Panc1 (cell line): ENCODE data around the gene CIB2. TPM values are rescaled to one million over a fixed set of nuclear protein-coding genes. Genes with fewer than 3 reads are reported as not detected.

Experiments used
- ATAC-seq: fragments of 200-7000 bp; cut with Tn5 transposase; 2 replicates; pipeline ENCODE4 v1.9.1; 2020; ENCODE audit warnings: mild to moderate bottlenecking, moderate library complexity
- BruUV-seq: library from RNA; stranded (reverse); fragments of 400-500 nt; replicated peaks from 2 replicates; lab custom pipeline; 2021; lab: Mats Ljungman, UMichigan
- CTCF ChIA-PET: fragments of 300-600 bp; sonication (Branson Sonifier 250); formaldehyde crosslinking; loops from one replicate; lab custom pipeline; 2022; ENCODE audit warnings: antibody characterized with exemption; lab: Charles Lee
- POLR2A ChIA-PET: fragments of 300-600 bp; sonication (Branson Sonifier 250); formaldehyde crosslinking; loops from one replicate; lab custom pipeline; 2022; ENCODE audit warnings: antibody characterized with exemption; lab: Charles Lee
- DNase-seq: peaks from one replicate; pipeline ENCODE4 v3.0.0-alpha.2; 2010; ENCODE audit warnings: low read depth, low spot score
- H3K27ac ChIP-seq: 2 replicates; pipeline ENCODE4 v1.5.1; 2011; ENCODE audit warnings: mild to moderate bottlenecking, low read length, inconsistent platforms
- H3K27me3 ChIP-seq: fragments of 200-500 bp; sonication (Bioruptor generic); 2 replicates; pipeline ENCODE4 v1.6.0; 2014; ENCODE audit warnings: low read length, inconsistent platforms; ENCODE audit not compliant: control insufficient read depth, insufficient read depth
- H3K36me3 ChIP-seq: fragments of 200-500 bp; sonication (Bioruptor generic); 2 replicates; pipeline ENCODE4 v1.5.1; 2014; ENCODE audit warnings: inconsistent platforms, mild to moderate bottlenecking, low read length, moderate library complexity; ENCODE audit not compliant: control insufficient read depth, insufficient read depth
- H3K4me1 ChIP-seq: 2 replicates; pipeline ENCODE4 v1.5.1; 2011; ENCODE audit warnings: inconsistent platforms, mild to moderate bottlenecking, low read length, moderate library complexity; ENCODE audit not compliant: control insufficient read depth, insufficient read depth
- H3K4me3 ChIP-seq, 2 experiments: 2 replicates each; pipeline ENCODE4 v1.5.1; 2011 to 2012; ENCODE audit warnings: low read depth in 2 of 2, low read length in 2 of 2, mild to moderate bottlenecking in 2 of 2, inconsistent platforms in 1 of 2, moderate library complexity in 1 of 2
- H3K9me3 ChIP-seq: fragments of 200-500 bp; sonication (Bioruptor generic); 2 replicates; pipeline ENCODE4 v1.5.1; 2014; ENCODE audit warnings: low read depth, mild to moderate bottlenecking, inconsistent platforms, low read length, moderate library complexity; ENCODE audit not compliant: control insufficient read depth, insufficient read depth
- POLR2AphosphoS5 ChIP-seq: IDR thresholded peaks from 2 replicates; pipeline ENCODE4 v1.6.1; 2012; ENCODE audit warnings: mild to moderate bottlenecking, low read depth, low read length, moderate library complexity
- SIN3A ChIP-seq: IDR thresholded peaks from 2 replicates; pipeline ENCODE4 v1.6.1; 2012; ENCODE audit warnings: low read depth, mild to moderate bottlenecking, low read length, moderate library complexity, borderline replicate concordance; ENCODE audit not compliant: insufficient read depth
- TCF7L2 ChIP-seq: IDR thresholded peaks from 2 replicates; pipeline ENCODE4 v1.6.1; 2011; ENCODE audit warnings: mild to moderate bottlenecking, low read depth, low read length, inconsistent platforms
- in situ Hi-C: cut with HindIII; loops from 2 replicates; pipeline ENCODE4 v1.10.0; 2016; ENCODE audit warnings: low sequenced_read_pairs, low pct_unique_long_range_greater_than_20kb
- intact Hi-C: fragments of 100-400 bp; cut with micrococcal nuclease; formaldehyde crosslinking; loops from one replicate; pipeline ENCODE4 v1.10.0; 2022; ENCODE audit not compliant: unreplicated experiment
- total RNA-seq: library from RNA; stranded (reverse); gene quantifications from one replicate; pipeline ENCODE4 v1.2.1, GENCODE V29; 2021; ENCODE audit not compliant: unreplicated experiment
- TF ChIP-seq, protein P1 (sequence below): fragments of 450-650 bp; IDR thresholded peaks from 2 replicates; pipeline ENCODE4 v1.5.1; 2017; ENCODE audit warnings: mild to moderate bottlenecking
- TF ChIP-seq, protein P2 (sequence below), 2 experiments: IDR thresholded peaks; 2 replicates each; pipeline ENCODE4 v1.6.1; 2011 to 2012; ENCODE audit warnings: low read depth in 2 of 2, control low read depth in 1 of 2, low read length in 1 of 2, mild to moderate bottlenecking in 1 of 2, moderate library complexity in 1 of 2; ENCODE audit not compliant: insufficient read depth in 1 of 2

Gene CIB2
- total RNA-seq, 1 experiment from 2014 or later, result 37.3 TPM

DNA sequence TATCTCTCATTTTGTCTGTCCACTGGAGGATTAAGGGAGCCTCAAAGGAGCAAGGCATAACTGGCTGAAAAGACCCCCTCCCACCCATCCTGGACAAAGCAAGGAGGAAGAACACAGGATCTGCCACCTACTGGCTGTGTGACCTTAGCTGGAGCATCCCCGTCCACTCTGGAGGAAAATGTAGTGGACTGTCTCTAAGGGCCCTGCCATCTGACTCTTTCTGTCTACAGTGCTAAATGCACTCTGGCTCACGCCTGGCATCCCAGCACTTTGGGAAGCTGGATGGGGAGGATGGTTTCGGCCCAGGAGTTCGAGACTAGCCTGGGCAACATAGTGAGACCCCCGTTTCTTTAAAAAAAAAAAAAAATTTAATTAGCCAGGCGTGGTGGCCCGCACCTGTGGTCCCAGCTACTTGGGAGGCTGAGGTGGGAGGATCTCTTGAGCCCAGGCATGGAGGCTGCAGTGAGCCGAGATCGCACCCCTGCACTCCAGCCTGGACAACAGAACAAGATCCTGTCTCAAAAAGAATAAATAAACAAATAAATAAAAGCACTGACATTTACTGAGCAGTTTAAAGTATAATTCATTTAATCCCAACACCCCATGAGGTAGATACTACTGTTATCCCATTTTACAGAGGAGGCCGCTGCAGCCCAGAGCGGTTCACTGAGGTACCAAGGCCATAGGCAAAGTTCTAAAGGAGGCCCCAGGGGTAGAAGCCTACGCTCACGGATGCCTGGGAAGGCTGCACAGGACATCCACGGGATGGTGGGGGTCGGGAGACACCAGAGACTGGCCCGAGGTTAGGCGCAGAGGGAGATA lies 54.8 kb downstream of the CIB2 start:
- BruUV-seq, result no TSS peak
- no peak for TF ChIP-seq POLR2AphosphoS5
- TF ChIP-seq, protein P1, sequence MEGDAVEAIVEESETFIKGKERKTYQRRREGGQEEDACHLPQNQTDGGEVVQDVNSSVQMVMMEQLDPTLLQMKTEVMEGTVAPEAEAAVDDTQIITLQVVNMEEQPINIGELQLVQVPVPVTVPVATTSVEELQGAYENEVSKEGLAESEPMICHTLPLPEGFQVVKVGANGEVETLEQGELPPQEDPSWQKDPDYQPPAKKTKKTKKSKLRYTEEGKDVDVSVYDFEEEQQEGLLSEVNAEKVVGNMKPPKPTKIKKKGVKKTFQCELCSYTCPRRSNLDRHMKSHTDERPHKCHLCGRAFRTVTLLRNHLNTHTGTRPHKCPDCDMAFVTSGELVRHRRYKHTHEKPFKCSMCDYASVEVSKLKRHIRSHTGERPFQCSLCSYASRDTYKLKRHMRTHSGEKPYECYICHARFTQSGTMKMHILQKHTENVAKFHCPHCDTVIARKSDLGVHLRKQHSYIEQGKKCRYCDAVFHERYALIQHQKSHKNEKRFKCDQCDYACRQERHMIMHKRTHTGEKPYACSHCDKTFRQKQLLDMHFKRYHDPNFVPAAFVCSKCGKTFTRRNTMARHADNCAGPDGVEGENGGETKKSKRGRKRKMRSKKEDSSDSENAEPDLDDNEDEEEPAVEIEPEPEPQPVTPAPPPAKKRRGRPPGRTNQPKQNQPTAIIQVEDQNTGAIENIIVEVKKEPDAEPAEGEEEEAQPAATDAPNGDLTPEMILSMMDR, result peak; percentile 53; the same call in 1 of the 2 replicates
- intact Hi-C loops (no loop called here), in situ Hi-C loops (no loop called here)
- ATAC-seq (peak; percentile 31), DNase-seq (no peak)
- H3K9me3 ChIP-seq, result no peaks in the 10 kb centered on the region
- H3K4me3 ChIP-seq, result peak overlapping the region; percentile 67 to 89
- no peaks in the 10 kb centered on the region for H3K27me3 ChIP-seq
- peak overlapping the region; percentile 90 for H3K27ac ChIP-seq
- peaks cover 34% of the 10 kb centered on the region for H3K4me1 ChIP-seq
- no peaks in the 10 kb centered on the region for H3K36me3 ChIP-seq
- CTCF ChIA-PET, result interaction anchor here (1.3 kb wide), 1 partner anchor 9 kb away, joined by 3 read pairs; no protein-coding TSS in a partner anchor
- POLR2A ChIA-PET, result no interaction called here

DNA sequence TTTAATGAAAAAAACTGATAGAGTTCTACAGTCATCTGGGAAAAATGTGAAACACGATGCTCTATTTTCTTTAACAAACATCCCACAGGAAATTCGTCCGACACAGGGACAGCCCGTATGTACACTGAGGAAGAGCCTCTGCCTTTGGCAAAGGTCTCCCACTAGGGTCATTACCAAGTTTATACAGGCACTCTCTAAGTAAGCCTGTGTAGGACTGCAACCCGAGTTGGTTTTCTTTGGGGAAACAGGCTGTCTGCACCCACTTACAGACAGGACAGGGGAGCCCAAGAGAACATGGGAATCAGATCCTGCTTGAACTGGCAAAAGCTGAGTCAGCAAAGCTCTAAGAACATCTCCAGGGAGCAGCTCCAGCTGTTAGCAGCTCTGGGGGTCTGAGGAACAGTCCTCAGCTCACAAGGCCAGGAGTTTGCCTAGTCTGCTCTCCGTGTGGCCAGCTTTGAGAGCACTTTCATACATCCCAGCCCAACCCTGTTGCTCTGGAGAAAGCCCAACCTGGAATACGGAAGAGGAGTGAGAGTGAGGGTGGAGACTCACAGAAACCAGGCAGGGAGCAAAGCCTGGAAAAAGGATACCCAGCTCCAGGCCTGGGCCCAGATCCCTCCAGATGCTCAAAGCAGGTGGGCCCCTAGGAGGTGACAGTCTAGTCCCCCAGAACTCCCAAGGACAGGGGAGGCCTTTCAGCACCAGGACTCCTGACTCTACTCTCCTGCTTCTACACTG lies 55.6 kb downstream of the CIB2 start:
- H3K4me1 ChIP-seq, result peaks cover 40% of the 10 kb centered on the region
- no peaks in the 10 kb centered on the region for H3K27me3 ChIP-seq
- ATAC-seq, result peak; percentile 68
- in situ Hi-C loops (no loop called here), intact Hi-C loops (no loop called here)
- peak overlapping the region; percentile 90 for H3K27ac ChIP-seq
- no TSS peak for BruUV-seq
- H3K36me3 ChIP-seq, result no peaks in the 10 kb centered on the region
- no peak for DNase-seq
- no peaks in the 10 kb centered on the region for H3K9me3 ChIP-seq
- TF ChIP-seq, protein P2, sequence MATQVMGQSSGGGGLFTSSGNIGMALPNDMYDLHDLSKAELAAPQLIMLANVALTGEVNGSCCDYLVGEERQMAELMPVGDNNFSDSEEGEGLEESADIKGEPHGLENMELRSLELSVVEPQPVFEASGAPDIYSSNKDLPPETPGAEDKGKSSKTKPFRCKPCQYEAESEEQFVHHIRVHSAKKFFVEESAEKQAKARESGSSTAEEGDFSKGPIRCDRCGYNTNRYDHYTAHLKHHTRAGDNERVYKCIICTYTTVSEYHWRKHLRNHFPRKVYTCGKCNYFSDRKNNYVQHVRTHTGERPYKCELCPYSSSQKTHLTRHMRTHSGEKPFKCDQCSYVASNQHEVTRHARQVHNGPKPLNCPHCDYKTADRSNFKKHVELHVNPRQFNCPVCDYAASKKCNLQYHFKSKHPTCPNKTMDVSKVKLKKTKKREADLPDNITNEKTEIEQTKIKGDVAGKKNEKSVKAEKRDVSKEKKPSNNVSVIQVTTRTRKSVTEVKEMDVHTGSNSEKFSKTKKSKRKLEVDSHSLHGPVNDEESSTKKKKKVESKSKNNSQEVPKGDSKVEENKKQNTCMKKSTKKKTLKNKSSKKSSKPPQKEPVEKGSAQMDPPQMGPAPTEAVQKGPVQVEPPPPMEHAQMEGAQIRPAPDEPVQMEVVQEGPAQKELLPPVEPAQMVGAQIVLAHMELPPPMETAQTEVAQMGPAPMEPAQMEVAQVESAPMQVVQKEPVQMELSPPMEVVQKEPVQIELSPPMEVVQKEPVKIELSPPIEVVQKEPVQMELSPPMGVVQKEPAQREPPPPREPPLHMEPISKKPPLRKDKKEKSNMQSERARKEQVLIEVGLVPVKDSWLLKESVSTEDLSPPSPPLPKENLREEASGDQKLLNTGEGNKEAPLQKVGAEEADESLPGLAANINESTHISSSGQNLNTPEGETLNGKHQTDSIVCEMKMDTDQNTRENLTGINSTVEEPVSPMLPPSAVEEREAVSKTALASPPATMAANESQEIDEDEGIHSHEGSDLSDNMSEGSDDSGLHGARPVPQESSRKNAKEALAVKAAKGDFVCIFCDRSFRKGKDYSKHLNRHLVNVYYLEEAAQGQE (IDR thresholded peaks at IDR 0.05; ENCODE audit: insufficient read depth in 1 of 2, low read depth in 2 of 2, low read length in 1 of 2), result no peak
- TF ChIP-seq, protein P1, result no peak
- TF ChIP-seq POLR2AphosphoS5, result no peak
- no peak for TF ChIP-seq TCF7L2
- no peak for TF ChIP-seq SIN3A
- POLR2A ChIA-PET, result interaction anchor here (0.7 kb wide), 1 partner anchor 41 kb away, joined by 3 read pairs; no protein-coding TSS in a partner anchor
- H3K4me3 ChIP-seq, result peak overlapping the region; percentile 67 to 89
- CTCF ChIA-PET, result interaction anchor here (1.3 kb wide), 1 partner anchor 8 kb away, joined by 3 read pairs; no protein-coding TSS in a partner anchor
